ENCODE measurements around the gene EPS8L1. TPM values are rescaled to one million over a fixed set of nuclear protein-coding genes. Genes with fewer than 3 reads are reported as not detected.
A peak's percentile ranks its signal among the peaks of the same experiment; 100 is the strongest.
"Not testable (repeated sequence)": the region's sequence is repeated elsewhere in the genome, so short reads cannot be mapped to it uniquely, and the experiment has no call there.

EPS8L1 gene
- total RNA-seq, 1 experiment from 2014 or later: 10.2 TPM

DNA sequence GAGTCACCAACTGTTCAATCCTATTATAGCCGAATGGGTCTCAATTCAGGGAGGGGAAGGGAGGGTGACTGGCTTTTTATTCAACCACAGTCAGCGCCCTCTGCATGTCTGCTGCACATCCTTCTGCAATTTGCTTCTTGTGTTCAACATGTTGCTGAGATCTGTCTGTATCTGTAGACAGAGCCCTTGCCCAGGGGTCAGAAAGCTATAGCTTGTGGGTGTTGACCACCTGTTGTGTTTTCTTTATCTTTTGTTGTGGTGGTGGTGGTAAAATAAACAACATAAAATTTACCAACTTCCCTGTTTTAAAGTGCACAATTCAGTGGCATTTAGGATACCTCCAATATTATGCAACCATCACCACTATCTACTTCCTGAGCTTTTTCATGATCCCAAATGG is 29.6 kb downstream of the EPS8L1 start:
- H3K27me3 ChIP-seq (replicated peaks; ENCODE audit: insufficient read depth, low read depth, low read length, poor library complexity): no peaks in the 10 kb centered on the region
- intact Hi-C loops (cut with micrococcal nuclease; ENCODE audit: unreplicated experiment): no loop called here
- H3K9me3 ChIP-seq (ENCODE audit: low read depth, low read length, poor library complexity, severe bottlenecking): peaks cover 4% of the 10 kb centered on the region
- TF ChIP-seq CTCF (conservative IDR thresholded peaks at IDR 0.05; ENCODE audit: low read depth, low read length): no peak
- no peak for TF ChIP-seq EZH2 (IDR thresholded peaks at IDR 0.05; ENCODE audit: borderline replicate concordance, low read depth, low read length, poor library complexity, severe bottlenecking)
- H3K27ac ChIP-seq (ENCODE audit: low read depth, low read length, poor library complexity, severe bottlenecking): no peak overlapping the region
- BruUV-seq (replicated peaks): no TSS peak
- no peaks in the 10 kb centered on the region for H3K4me1 ChIP-seq (ENCODE audit: insufficient read depth, low read length, poor library complexity, severe bottlenecking)
- DNase-seq (ENCODE audit: low spot score): no peak
- H3K4me3 ChIP-seq (ENCODE audit: low read depth, low read length, poor library complexity, severe bottlenecking): no peak overlapping the region
- ChIA-PET POLR2A (ENCODE audit: low non-redundant PET) (no interaction called here), CTCF (no interaction called here)
- peaks cover 17% of the 10 kb centered on the region for H3K36me3 ChIP-seq (ENCODE audit: insufficient read depth, low read length, poor library complexity, severe bottlenecking)

DNA sequence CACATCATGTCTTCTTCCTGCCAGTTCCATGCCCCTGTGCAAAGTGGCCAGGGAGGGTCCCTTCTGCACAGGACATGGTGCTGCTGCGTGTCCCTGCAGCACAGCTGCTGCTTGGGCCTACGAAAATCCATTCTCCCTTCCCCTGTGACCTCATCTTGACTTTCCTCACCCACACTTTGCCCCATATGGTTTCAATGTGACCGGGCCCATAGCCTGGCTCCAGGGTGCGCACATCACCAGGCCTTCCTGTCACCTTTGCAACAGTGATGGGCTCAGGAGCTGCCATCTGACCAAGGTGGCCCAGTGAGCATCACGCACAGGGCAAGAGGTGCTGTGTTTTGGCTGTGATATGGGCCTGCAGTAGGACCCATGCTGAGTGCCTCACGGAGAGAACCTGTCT is 30.9 kb downstream of the EPS8L1 start:
- H3K27me3 ChIP-seq (replicated peaks; ENCODE audit: insufficient read depth, low read depth, low read length, poor library complexity): no peaks in the 10 kb centered on the region
- H3K4me3 ChIP-seq (ENCODE audit: low read depth, low read length, poor library complexity, severe bottlenecking): no peak overlapping the region
- H3K9me3 ChIP-seq (ENCODE audit: low read depth, low read length, poor library complexity, severe bottlenecking): peaks cover 4% of the 10 kb centered on the region
- POLR2A ChIA-PET (ENCODE audit: low non-redundant PET): no interaction called here
- H3K4me1 ChIP-seq (ENCODE audit: insufficient read depth, low read length, poor library complexity, severe bottlenecking): no peaks in the 10 kb centered on the region
- BruUV-seq (replicated peaks): no TSS peak
- intact Hi-C loops (cut with micrococcal nuclease; ENCODE audit: unreplicated experiment): no loop called here
- CTCF ChIA-PET: no interaction called here
- peaks cover 17% of the 10 kb centered on the region for H3K36me3 ChIP-seq (ENCODE audit: insufficient read depth, low read length, poor library complexity, severe bottlenecking)
- no peak for DNase-seq (ENCODE audit: low spot score)
- no peak for TF ChIP-seq EZH2 (IDR thresholded peaks at IDR 0.05; ENCODE audit: borderline replicate concordance, low read depth, low read length, poor library complexity, severe bottlenecking)
- no peak for TF ChIP-seq CTCF (conservative IDR thresholded peaks at IDR 0.05; ENCODE audit: low read depth, low read length)
- H3K27ac ChIP-seq (ENCODE audit: low read depth, low read length, poor library complexity, severe bottlenecking): no peak overlapping the region

DNA sequence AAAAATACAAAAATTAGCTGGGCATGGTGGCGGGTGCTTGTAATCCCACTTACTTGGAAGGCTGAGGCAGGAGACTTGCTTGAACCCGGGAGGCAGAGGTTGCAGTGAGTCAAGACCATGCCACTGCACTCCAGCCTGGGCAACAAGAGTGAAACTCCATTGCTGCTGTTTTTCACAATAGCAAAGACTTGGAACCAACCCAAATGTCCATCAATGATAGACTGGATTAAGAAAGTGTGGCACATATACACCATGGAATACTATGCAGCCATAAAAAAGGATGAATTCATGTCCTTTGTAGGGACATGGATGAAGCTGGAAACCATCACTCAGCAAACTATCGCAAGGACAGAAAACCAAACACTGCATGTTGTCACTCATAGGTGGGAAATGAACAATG is 31.6 kb downstream of the EPS8L1 start:
- intact Hi-C loops (cut with micrococcal nuclease; ENCODE audit: unreplicated experiment); POLR2A ChIA-PET (ENCODE audit: low non-redundant PET); DNase-seq (ENCODE audit: low spot score); H3K27me3 ChIP-seq (replicated peaks; ENCODE audit: insufficient read depth, low read depth, low read length, poor library complexity); H3K27ac ChIP-seq (ENCODE audit: low read depth, low read length, poor library complexity, severe bottlenecking); H3K4me3 ChIP-seq (ENCODE audit: low read depth, low read length, poor library complexity, severe bottlenecking); CTCF ChIA-PET; H3K9me3 ChIP-seq (ENCODE audit: low read depth, low read length, poor library complexity, severe bottlenecking); H3K4me1 ChIP-seq (ENCODE audit: insufficient read depth, low read length, poor library complexity, severe bottlenecking); BruUV-seq (replicated peaks): not testable (repeated sequence)
- peaks cover 17% of the 10 kb centered on the region for H3K36me3 ChIP-seq (ENCODE audit: insufficient read depth, low read length, poor library complexity, severe bottlenecking)

DNA sequence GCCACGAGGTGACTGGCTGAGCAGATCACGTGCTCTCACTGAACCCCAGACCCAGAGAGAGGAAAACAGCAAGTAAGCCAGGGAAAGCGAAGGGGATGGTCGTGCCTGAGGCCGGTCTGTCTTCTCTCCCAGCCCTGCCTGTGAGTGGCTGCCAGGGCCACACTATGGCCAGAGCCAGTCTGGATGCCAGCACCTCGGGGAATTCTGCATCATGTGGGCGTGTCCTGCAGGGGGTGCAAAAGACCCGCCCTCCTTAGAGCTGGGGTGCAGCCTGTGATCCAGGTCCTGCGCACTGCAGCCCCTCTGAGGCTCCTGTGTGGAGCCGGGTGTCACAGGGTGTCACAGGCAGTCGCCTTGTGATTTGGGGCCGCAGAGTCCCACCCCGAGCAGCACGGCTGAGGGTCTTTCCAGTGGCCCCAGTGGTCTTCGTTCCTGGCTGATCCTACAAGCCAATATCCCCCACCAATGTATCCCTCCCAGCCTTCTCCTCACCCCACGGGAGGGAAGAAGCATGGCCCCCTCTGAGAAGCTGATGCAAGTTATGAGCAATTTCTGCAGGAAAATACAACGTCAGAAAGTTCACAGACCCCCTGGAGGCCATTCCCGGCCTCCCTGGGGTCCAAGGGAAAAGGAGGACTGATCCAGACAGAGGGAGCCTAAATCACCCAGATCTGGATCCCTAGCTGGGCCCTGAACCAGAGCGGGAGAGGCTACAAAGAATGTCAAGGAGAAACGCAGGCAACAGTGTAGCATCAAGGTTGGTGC is 34.0 kb downstream of the EPS8L1 start:
- POLR2A ChIA-PET (ENCODE audit: low non-redundant PET): interaction anchor here (0.7 kb wide), 1 partner anchor 105 kb away, joined by 4 read pairs; no protein-coding TSS in a partner anchor
- Histone ChIP-seq H3K36me3 (ENCODE audit: insufficient read depth, low read length, poor library complexity, severe bottlenecking) (peaks cover 2% of the 10 kb centered on the region), H3K9me3 (ENCODE audit: low read depth, low read length, poor library complexity, severe bottlenecking) (no peaks in the 10 kb centered on the region), H3K4me1 (ENCODE audit: insufficient read depth, low read length, poor library complexity, severe bottlenecking) (no peaks in the 10 kb centered on the region), H3K27ac (ENCODE audit: low read depth, low read length, poor library complexity, severe bottlenecking) (peak overlapping the region; percentile 30), H3K27me3 (replicated peaks; ENCODE audit: insufficient read depth, low read depth, low read length, poor library complexity) (no peaks in the 10 kb centered on the region), H3K4me3 (ENCODE audit: low read depth, low read length, poor library complexity, severe bottlenecking) (no peak overlapping the region)
- intact Hi-C loops (cut with micrococcal nuclease; ENCODE audit: unreplicated experiment): no loop called here
- no peak for TF ChIP-seq CTCF (conservative IDR thresholded peaks at IDR 0.05; ENCODE audit: low read depth, low read length)
- no peak for TF ChIP-seq EZH2 (IDR thresholded peaks at IDR 0.05; ENCODE audit: borderline replicate concordance, low read depth, low read length, poor library complexity, severe bottlenecking)
- CTCF ChIA-PET: interaction anchor here (0.6 kb wide), 1 partner anchor 975 kb away, joined by 4 read pairs; no protein-coding TSS in a partner anchor
- DNase-seq (ENCODE audit: low spot score): no peak
- no TSS peak for BruUV-seq (replicated peaks)
